Measurements from ENCODE around the gene LRTM2. TPM values are rescaled to one million over a fixed set of nuclear protein-coding genes. Genes with fewer than 3 reads are reported as not detected.

Gene LRTM2
- total RNA-seq, 1 experiment from 2014 or later: 0.07 TPM

GRCh38 chr12:1807087-1807860 lies 13.1 kb upstream of the LRTM2 start:
- no peaks in the 10 kb centered on the region for H3K9me3 ChIP-seq (ENCODE audit: control insufficient read depth in 1 of 2, insufficient read depth in 1 of 2, low read depth in 1 of 2, low read length in 2 of 2)
- intact Hi-C loops (cut with micrococcal nuclease): no loop called here
- H3K27ac ChIP-seq (ENCODE audit: low read depth, low read length): no peak overlapping the region
- H3K27me3 ChIP-seq (ENCODE audit: insufficient read depth, low read length): no peaks in the 10 kb centered on the region
- BruUV-seq (replicated peaks): no TSS peak
- no peak for TF ChIP-seq JUND (IDR thresholded peaks at IDR 0.05)
- TF ChIP-seq EZH2 (IDR thresholded peaks at IDR 0.05): no peak
- TF ChIP-seq ELF1 (IDR thresholded peaks at IDR 0.05; ENCODE audit: borderline replicate concordance, low read depth): no peak
- no peak for TF ChIP-seq SP1 (IDR thresholded peaks at IDR 0.05; ENCODE audit: low read depth)
- TF ChIP-seq ZFX (IDR thresholded peaks at IDR 0.05): no peak
- TF ChIP-seq TCF7L2 (IDR thresholded peaks at IDR 0.05; ENCODE audit: borderline replicate concordance, extremely low read depth, insufficient read depth, insufficient read length): no peak
- TF ChIP-seq REST (IDR thresholded peaks at IDR 0.05; ENCODE audit: low read depth): no peak
- no peak for TF ChIP-seq MAX (IDR thresholded peaks at IDR 0.05)
- no peak for TF ChIP-seq SIN3A (IDR thresholded peaks at IDR 0.05; ENCODE audit: low read depth)
- no peak for TF ChIP-seq POLR2A (IDR thresholded peaks at IDR 0.05; ENCODE audit: borderline replicate concordance, extremely low read depth, insufficient read depth, insufficient read length)
- no peak for TF ChIP-seq EZH2phosphoT487 (IDR thresholded peaks at IDR 0.05; ENCODE audit: borderline replicate concordance)
- TF ChIP-seq EGR1 (IDR thresholded peaks at IDR 0.05; ENCODE audit: low read depth): no peak
- TF ChIP-seq CTCF (IDR thresholded peaks at IDR 0.05 in 2 of 3, conservative IDR thresholded peaks at IDR 0.05 in 1 of 3; ENCODE audit: borderline replicate concordance in 1 of 3, insufficient read depth in 1 of 3, low read depth in 2 of 3, low read length in 2 of 3): no peak
- no peak for TF ChIP-seq ZBTB33 (IDR thresholded peaks at IDR 0.05; ENCODE audit: extremely low read depth, insufficient replicate concordance, low read length)
- no peak for TF ChIP-seq ZNF274 (IDR thresholded peaks at IDR 0.05; ENCODE audit: low read depth, low read length)
- no peak for TF ChIP-seq SRF (IDR thresholded peaks at IDR 0.05; ENCODE audit: low read depth)
- no peak for TF ChIP-seq YY1 (IDR thresholded peaks at IDR 0.05; ENCODE audit: extremely low read depth, insufficient replicate concordance, low read depth, low read length)
- TF ChIP-seq RAD21 (IDR thresholded peaks at IDR 0.05; ENCODE audit: low read depth): no peak
- TF ChIP-seq FOSL1 (IDR thresholded peaks at IDR 0.05; ENCODE audit: low read depth): no peak
- no peak for TF ChIP-seq POLR2AphosphoS5 (IDR thresholded peaks at IDR 0.05; ENCODE audit: low read depth, low read length)
- RAD21 ChIA-PET (ENCODE audit: low non-redundant PET in 1 of 2, low total read pairs in 2 of 2, uncharacterized antibody in 2 of 2, unreplicated experiment in 2 of 2): no interaction called here
- H3K4me1 ChIP-seq (ENCODE audit: control insufficient read depth in 1 of 2, insufficient read depth in 2 of 2, low read length in 2 of 2): peaks cover 4 to 9% of the 10 kb centered on the region in 2 experiments; a peak in 2 of 4 replicates
- no peak overlapping the region for H3K4me2 ChIP-seq (ENCODE audit: low read length)
- no peaks in the 10 kb centered on the region for H3K9me2 ChIP-seq (ENCODE audit: insufficient read depth)
- CTCF ChIA-PET: no interaction called here
- H3K9ac ChIP-seq (ENCODE audit: low read length): no peak overlapping the region
- no peaks in the 10 kb centered on the region for H3K79me2 ChIP-seq (ENCODE audit: insufficient read depth, low read length)
- ATAC-seq (no peak), DNase-seq (ENCODE audit: low read depth, low spot score) (no peak)
- no peaks in the 10 kb centered on the region for H3K36me3 ChIP-seq (ENCODE audit: control insufficient read depth in 1 of 2, insufficient read depth in 2 of 2, low read length in 2 of 2)
- no peak overlapping the region for H3K4me3 ChIP-seq (replicated peaks in 1 of 2; ENCODE audit: low read depth in 1 of 2, low read length in 2 of 2)
- no peak overlapping the region for H2AFZ ChIP-seq (ENCODE audit: low read depth, low read length, poor library complexity, severe bottlenecking)
- no peaks in the 10 kb centered on the region for H4K20me1 ChIP-seq (ENCODE audit: insufficient read depth)
- POLR2A ChIA-PET: no interaction called here
